Peyer's patch (tissue), 4 donors: Measurements from ENCODE around the gene DEFB131A. TPM values are rescaled to one million over a fixed set of nuclear protein-coding genes. Genes with fewer than 3 reads are reported as not detected.
"Not testable (repeated sequence)": the region's sequence is repeated elsewhere in the genome, so short reads cannot be mapped to it uniquely, and the experiment has no call there.

ENCODE experiments used
- DNase-seq, 3 donors: peaks; one replicate each; pipeline ENCODE4 v3.0.0-alpha.2; 2017 to 2019
- H3K27ac ChIP-seq, 4 donors: fragments of 200-600 bp; sonication (generic); one replicate each; pipeline ENCODE4 v1.5.1; 2016 to 2019
- H3K27me3 ChIP-seq, 2 donors: fragments of 200-600 bp; sonication (generic); one replicate each; pipeline ENCODE4 v1.5.1; 2019
- H3K36me3 ChIP-seq, 3 donors: fragments of 200-600 bp; sonication (generic); one replicate each; pipeline ENCODE4 v1.5.1; 2016 to 2019
- H3K4me1 ChIP-seq, 4 donors: fragments of 200-600 bp; sonication (generic); one replicate each; pipeline ENCODE4 v1.5.1; 2016 to 2019
- H3K4me3 ChIP-seq, 4 donors: fragments of 200-600 bp; sonication (generic); 1 replicate in 3 of 4; 2 replicates in 1 of 4; pipeline ENCODE4 v1.5.1; 2016 to 2019; ENCODE audit warnings: mild to moderate bottlenecking in 1 of 4
- H3K9me3 ChIP-seq, 4 donors: fragments of 200-600 bp; sonication (generic); one replicate each; pipeline ENCODE4 v1.5.1; 2016 to 2019; ENCODE audit warnings: mild to moderate bottlenecking in 1 of 4
- POLR2A ChIP-seq, 2 donors: fragments of 450-650 bp; IDR thresholded peaks; one replicate each; pipeline ENCODE4 v1.5.1; 2017; ENCODE audit warnings: antibody characterized with exemption in 2 of 2, mild to moderate bottlenecking in 2 of 2, moderate library complexity in 2 of 2
- total RNA-seq, 4 donors: library from RNA; depleted of rRNA; stranded (reverse); fragments of >200 nt; gene quantifications; one replicate each; pipeline ENCODE4 v1.1.0, GENCODE V29; 2016
- TF ChIP-seq, protein P1 (sequence below), 6 experiments: fragments of 450-650 bp in 4 of 6; fragments of 200-600 bp in 2 of 6; sonication (generic) in 1 of 6; IDR thresholded peaks; one replicate each; pipeline ENCODE4 v1.5.1; 2017 to 2019; ENCODE audit warnings: antibody characterized with exemption in 6 of 6, mild to moderate bottlenecking in 3 of 6, moderate library complexity in 1 of 6

Gene DEFB131A, protein sequence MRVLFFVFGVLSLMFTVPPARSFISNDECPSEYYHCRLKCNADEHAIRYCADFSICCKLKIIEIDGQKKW
- total RNA-seq, result not detected

DNA sequence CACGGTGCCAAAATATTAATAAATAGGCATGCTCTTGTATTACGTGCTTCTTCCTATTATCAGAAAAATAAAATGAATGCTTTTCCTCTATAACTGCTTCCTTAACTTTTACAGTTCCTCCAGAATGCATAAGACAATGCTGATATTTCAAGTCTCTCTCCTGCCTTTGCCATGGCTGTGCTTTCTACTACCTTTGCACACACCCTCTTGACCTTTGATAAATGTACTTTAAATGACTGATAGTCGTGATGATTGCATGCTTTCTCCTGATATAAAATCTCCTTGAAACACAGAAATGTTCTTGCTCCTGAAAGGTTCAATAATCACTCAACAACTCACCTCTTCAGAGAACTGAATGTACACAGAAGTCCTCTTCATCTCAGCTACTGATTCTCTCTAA lies at the start of gene DEFB131A:
TSS of gene DEFB131A (plus strand) at position 301 of the 400 bp plus-strand sequence. CDS start 120 bp downstream, outside the sequence.
- H3K36me3 ChIP-seq, H3K4me3 ChIP-seq, H3K27ac ChIP-seq, H3K9me3 ChIP-seq, H3K4me1 ChIP-seq, H3K27me3 ChIP-seq, DNase-seq: not testable (repeated sequence)

DNA sequence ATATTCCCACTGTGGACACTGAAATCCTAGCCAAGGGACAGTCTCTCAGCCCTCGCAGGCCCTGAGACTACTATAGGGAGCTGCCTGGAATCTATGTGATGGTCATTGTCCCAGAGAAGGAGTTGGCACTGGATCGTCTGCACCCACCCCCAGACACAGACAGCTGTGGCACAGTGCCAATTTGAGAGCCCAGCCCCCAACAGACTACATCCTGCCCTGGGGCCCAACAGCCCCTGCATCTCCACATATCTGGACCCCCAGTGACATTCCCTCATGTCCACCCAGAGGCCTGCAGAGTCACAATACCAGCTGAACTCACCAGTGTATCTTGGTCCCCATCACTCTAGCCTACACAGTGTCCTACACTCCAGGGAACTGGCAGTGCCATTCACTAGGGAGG lies 38.4 kb upstream of the DEFB131A start:
- H3K27me3 ChIP-seq, H3K4me1 ChIP-seq, H3K9me3 ChIP-seq, DNase-seq, H3K27ac ChIP-seq, H3K36me3 ChIP-seq, H3K4me3 ChIP-seq: not testable (repeated sequence)

DNA sequence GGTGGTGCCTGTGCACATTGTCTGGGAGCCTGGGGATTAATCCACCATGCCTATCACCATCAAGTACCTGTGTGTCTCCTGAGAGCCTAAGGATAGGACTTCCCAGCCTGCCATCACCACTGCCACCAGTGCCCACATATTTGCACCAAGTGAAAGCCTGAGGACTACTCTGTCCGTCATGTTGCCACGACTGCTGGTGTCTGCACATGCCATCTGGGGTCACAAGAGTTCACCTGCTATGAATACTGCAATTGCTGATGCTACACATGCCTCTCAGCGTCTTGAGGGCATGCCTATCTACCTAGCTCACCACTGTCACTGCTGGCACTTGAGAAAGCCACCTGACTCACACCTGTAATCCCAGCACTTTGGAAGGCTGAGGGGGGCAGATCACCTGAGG lies 37.7 kb upstream of the DEFB131A start:
- not testable (repeated sequence) for H3K4me3 ChIP-seq, DNase-seq, H3K27me3 ChIP-seq, H3K4me1 ChIP-seq, H3K36me3 ChIP-seq, H3K9me3 ChIP-seq, H3K27ac ChIP-seq

DNA sequence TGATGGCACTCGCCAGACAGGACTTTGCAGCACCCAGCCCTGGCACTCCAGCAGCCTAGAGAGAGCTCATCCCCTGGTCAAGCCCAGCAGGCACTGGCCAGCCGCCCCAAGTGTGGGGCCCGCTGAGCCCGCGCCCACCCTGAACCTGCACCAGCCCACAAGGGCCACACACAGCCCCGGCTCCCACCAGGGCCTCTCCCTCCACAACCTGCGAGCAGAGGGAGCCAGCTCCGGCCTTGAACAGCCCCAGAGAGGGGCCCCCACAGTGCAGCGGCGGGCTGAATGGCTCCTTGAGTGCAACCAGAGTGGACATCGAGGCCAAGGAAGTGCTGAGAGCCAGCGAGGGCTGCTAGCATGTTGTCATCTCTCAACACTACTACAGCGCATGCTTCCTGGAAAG lies 34.4 kb upstream of the DEFB131A start:
- DNase-seq, result no peak
- no peak overlapping the region for H3K4me3 ChIP-seq
- no peaks in the 10 kb centered on the region for H3K27me3 ChIP-seq
- no peak overlapping the region for H3K27ac ChIP-seq
- H3K9me3 ChIP-seq, result no peaks in the 10 kb centered on the region
- no peaks in the 10 kb centered on the region for H3K4me1 ChIP-seq
- TF ChIP-seq, protein P1, sequence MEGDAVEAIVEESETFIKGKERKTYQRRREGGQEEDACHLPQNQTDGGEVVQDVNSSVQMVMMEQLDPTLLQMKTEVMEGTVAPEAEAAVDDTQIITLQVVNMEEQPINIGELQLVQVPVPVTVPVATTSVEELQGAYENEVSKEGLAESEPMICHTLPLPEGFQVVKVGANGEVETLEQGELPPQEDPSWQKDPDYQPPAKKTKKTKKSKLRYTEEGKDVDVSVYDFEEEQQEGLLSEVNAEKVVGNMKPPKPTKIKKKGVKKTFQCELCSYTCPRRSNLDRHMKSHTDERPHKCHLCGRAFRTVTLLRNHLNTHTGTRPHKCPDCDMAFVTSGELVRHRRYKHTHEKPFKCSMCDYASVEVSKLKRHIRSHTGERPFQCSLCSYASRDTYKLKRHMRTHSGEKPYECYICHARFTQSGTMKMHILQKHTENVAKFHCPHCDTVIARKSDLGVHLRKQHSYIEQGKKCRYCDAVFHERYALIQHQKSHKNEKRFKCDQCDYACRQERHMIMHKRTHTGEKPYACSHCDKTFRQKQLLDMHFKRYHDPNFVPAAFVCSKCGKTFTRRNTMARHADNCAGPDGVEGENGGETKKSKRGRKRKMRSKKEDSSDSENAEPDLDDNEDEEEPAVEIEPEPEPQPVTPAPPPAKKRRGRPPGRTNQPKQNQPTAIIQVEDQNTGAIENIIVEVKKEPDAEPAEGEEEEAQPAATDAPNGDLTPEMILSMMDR (IDR thresholded peaks at IDR 0.05), result no peak
- no peak for TF ChIP-seq POLR2A (IDR thresholded peaks at IDR 0.05)
- no peaks in the 10 kb centered on the region for H3K36me3 ChIP-seq

DNA sequence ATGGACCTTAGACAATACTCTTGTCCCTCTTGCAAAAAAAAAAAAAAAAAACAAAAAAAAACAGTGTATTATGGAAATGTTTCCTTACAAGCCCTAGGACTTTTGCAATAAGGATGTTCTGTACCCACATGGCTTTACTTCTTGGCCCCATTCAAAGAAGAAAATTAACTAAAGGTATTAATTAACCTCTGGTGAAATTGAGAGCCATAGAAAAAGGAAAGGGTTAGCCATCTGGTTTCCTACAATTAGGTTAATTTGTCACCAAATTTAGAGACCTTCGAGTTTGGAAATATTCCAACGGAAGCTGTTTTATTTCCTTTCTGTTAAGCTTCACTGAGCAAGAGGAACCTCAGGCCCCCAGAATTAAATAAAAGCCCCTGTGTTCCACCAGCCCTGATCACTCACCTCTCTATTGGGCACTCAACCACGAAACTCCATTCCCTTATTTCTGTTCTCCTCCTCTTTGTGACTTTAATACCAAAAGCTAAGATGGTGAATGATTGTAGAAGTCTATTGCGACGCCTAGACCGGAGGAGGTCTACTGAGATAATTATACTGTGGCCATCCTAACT lies 22.2 kb upstream of the DEFB131A start:
- not testable (repeated sequence) for H3K4me1 ChIP-seq, H3K27me3 ChIP-seq, H3K36me3 ChIP-seq, H3K27ac ChIP-seq, H3K9me3 ChIP-seq, H3K4me3 ChIP-seq, DNase-seq

DNA sequence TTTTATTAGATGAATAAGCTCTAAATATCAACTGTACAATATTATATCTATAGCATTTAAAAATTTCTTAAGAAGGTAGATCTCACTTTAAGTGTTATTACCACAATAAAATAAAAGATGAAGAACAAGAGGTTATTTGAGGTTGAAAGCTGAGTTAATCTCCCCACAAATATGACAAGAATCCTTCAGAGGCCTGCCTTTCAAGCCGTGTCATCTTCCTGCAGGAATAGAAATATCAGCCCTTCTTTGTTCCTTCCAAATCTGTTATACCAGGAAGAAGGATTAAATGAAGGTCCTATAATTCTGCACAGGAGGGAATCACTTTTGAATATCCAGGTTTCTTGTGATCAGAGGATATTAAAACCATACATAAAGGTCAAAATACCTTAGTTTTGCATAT lies 18.3 kb upstream of the DEFB131A start:
- not testable (repeated sequence) for H3K27ac ChIP-seq

DNA sequence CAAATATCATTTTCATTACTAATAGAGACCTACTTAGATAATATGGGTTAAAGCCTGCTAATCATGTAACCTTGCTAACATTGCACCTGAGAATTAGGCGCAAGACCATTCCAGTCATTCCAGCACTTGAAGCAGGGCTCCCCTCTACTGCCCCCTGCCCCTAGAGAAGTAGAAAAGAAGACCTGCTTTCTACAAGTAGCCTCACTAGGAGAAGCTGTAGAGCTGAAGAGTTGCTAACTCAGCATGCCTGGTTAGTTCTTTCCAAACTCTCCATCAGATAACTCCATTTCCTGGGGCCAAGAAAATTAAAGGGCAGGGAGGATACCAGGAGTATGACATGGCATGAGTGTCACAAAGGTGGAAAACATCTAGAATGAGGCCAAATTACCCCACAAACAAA lies 14.2 kb upstream of the DEFB131A start:
- H3K27ac ChIP-seq, H3K27me3 ChIP-seq, H3K4me1 ChIP-seq, H3K36me3 ChIP-seq, H3K9me3 ChIP-seq, DNase-seq, H3K4me3 ChIP-seq: not testable (repeated sequence)

More for the DNA sequence above, 18.3 kb upstream of the DEFB131A start:
- not testable (repeated sequence) for H3K9me3 ChIP-seq, DNase-seq, H3K27me3 ChIP-seq, H3K36me3 ChIP-seq, H3K4me1 ChIP-seq, H3K4me3 ChIP-seq

DNA sequence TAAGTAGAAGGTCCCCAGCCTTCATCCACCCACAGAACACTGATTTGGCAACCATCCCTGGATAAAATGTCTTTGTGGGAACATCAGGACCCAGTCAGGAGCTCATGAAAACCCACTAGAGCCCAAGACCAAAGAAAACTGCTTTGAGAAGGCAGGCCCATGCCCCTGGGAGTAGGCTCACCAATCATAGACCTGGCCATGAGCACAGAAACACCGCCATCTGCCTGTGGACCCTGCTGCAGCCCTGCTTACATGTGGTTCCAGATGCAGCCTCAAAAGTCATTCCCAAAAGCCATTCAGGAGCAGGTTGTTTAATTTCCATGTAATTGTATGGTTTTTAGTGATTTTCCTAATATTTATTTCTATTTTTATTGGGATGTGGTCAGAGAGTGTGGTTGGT lies 10.9 kb upstream of the DEFB131A start:
- H3K27ac ChIP-seq, H3K9me3 ChIP-seq, H3K27me3 ChIP-seq, H3K4me1 ChIP-seq, H3K36me3 ChIP-seq, H3K4me3 ChIP-seq, DNase-seq: not testable (repeated sequence)

DNA sequence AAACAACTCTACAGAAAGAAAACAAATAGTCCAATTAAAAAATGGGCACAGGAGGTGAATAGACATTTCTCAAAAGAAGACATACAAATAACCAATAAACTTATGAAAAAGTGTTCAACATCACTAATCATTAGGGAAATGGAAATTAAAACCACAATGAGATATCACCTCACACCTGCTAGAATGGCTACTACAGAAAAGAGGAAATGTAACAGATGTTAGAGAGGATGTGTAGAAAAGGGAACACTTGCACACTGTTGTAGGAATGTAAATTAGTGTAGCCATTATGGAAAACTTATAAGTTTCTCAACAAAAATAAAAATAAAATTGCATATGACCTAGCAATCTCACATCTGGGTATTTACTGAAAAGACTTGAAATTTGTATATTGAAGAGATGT lies 7.5 kb upstream of the DEFB131A start:
- not testable (repeated sequence) for H3K27me3 ChIP-seq, H3K27ac ChIP-seq, H3K4me3 ChIP-seq, H3K9me3 ChIP-seq, H3K4me1 ChIP-seq, DNase-seq, H3K36me3 ChIP-seq

DNA sequence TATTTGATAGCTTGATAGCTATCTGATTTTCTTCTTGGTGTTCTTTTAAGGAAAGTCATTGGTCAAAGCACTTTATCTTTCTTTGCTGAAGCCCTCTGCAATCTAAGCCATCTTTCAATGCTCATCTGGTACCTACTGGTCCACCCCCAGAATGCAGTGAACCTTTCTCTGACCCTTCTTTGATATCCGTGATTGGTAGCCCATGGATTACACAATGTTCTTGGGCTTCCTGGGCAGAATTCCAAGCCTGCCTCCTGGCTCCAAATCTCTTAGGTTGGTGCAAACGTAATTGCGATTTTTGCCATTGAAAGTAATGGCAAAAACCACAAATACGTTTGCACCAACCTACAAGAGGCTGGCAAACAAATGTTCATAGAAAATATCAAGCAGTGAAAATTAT lies 1.9 kb upstream of the DEFB131A start:
- H3K9me3 ChIP-seq, H3K36me3 ChIP-seq, H3K27ac ChIP-seq, DNase-seq, H3K4me1 ChIP-seq, H3K4me3 ChIP-seq, H3K27me3 ChIP-seq: not testable (repeated sequence)

DNA sequence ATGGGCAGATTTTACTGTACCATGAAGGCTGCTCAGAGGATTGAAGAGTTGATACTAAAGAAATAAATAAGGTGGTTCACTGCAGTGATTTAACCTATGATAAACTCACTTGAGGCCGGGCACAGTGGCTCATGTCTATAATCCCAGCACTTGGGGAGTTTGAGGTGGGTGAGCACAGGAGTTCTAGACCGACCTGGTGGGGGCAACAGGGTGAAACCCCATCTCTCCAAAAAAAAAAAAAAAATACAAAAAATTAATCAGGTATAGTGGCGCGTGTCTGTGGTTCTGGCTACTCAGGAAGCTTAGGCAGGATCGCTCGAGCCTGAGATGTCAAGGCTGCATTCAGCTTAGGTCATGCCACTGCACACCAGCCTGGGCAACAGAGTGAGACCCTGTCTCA lies 467 bp downstream of the DEFB131A start:
- H3K4me3 ChIP-seq, DNase-seq: not testable (repeated sequence)

DNA sequence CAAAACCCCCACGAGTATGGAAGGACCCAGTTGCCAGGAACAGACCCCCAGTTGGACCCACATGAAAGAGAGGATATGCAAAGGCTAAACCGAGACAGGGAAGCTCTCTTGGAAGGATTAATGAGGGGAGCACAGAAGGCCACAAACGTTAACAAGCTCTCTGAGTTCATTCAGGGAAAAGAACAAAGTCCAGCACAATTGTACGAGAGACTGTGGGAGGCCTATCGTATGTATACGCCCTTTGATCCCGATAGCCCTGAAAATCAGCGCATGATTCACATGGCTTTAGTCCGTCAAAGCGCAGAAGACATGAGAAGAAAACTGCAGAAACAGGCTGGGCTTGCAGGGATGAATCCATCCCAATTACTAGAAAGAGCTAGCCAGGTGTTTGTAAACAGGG lies 8.0 kb downstream of the DEFB131A start:
- DNase-seq, result peak in 1 of 3 donors; percentile 73
- not testable (repeated sequence) for H3K4me3 ChIP-seq, H3K4me1 ChIP-seq, H3K36me3 ChIP-seq, H3K9me3 ChIP-seq, H3K27me3 ChIP-seq
- peak overlapping the region in 1 of 4 donors; percentile 55 for H3K27ac ChIP-seq

More for the DNA sequence above, 467 bp downstream of the DEFB131A start:
- not testable (repeated sequence) for H3K9me3 ChIP-seq, H3K36me3 ChIP-seq, H3K27me3 ChIP-seq, H3K27ac ChIP-seq, H3K4me1 ChIP-seq

DNA sequence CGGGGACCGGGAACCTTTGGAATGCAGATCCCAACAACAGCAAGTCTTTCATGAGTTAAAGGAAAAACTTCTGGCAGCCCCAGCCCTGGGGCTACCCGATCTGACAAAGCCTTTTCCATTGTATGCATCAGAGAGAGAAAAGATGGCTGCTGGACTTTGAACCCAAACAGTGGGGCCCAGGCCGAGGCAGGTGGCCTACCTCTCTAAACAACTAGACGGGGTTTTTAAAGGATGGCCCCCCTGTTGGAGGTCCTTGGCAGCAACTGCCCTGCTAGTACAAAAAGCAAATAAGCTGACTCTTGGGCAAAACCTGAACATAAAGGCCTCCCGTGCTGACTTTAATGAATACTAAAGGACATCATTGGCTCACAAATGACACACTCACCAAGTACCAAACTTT lies 10.1 kb downstream of the DEFB131A start:
- not testable (repeated sequence) for DNase-seq, H3K27me3 ChIP-seq, H3K27ac ChIP-seq, H3K4me1 ChIP-seq, H3K4me3 ChIP-seq, H3K9me3 ChIP-seq, H3K36me3 ChIP-seq

DNA sequence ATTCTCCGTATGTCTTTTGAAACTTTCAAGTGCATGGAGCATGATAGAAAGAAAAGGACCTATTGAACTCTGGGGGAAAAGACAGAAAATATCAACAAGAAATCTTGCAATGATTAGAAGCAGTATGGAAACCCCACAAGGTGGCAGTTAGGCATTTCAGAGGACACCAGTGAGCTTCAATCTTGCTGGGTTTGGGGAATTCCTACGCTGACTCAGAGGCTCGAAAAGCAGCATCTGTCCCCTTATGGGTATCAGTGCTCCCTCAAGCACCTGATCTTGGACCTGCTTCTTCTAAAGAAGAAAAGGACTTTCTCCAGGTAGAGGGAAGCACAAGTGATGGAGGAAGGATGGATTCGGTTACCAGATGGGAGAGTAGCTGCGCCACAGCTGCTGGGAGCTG lies 10.8 kb downstream of the DEFB131A start:
- H3K36me3 ChIP-seq, H3K9me3 ChIP-seq, H3K4me3 ChIP-seq, H3K4me1 ChIP-seq, DNase-seq, H3K27ac ChIP-seq, H3K27me3 ChIP-seq: not testable (repeated sequence)
